Iris pigment epithelial cell (primary cell): Measurements from ENCODE around the gene SLC26A9.
A peak's percentile ranks its signal among the peaks of the same experiment; 100 is the strongest.
"Not testable (repeated sequence)": the region's sequence is repeated elsewhere in the genome, so short reads cannot be mapped to it uniquely, and the experiment has no call there.

Experiments
- DNase-seq: peaks from one replicate; pipeline ENCODE4 v3.0.0-alpha.2; 2011; ENCODE audit warnings: low read depth

Gene SLC26A9

DNA sequence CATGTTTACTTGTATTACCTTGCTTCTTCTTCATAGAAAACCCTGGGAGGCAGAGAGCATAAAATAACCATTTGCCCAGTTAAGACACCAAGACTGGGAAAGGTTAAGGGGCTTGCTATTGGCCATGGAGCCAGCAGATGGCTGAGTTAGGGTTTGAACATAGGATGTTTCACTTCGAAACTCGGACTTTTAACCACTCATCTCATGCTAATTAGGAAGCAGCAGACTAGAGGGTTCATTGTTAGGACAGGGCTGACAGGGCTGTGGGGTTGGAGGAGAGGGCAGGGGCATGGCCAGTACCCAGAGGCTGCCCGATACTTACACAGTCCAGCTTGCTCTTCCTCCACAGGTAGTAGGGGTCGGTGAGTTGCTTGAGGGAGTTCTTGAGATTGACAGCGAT lies 17.0 kb downstream of the SLC26A9 start:
- no peak for DNase-seq

DNA sequence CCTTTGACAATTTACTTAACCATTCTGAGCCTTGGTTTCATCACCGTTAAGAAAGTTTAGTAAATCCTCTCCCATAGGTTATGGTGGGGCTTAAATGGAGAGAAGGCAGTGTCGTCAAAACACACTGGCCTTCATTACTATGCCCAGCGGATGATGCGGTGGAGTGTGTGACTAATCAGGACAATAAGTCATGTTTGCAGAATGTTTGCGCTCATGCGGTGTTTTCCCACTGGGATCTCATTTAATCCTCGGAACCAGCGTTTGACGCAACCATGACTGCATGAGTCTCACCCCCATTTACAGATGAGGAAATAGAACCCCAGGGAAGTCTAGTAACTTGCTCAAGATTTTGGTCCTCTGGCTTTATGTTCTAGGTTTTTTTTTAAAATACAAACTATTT lies 17.5 kb downstream of the SLC26A9 start:
- DNase-seq, result peak; percentile 90

DNA sequence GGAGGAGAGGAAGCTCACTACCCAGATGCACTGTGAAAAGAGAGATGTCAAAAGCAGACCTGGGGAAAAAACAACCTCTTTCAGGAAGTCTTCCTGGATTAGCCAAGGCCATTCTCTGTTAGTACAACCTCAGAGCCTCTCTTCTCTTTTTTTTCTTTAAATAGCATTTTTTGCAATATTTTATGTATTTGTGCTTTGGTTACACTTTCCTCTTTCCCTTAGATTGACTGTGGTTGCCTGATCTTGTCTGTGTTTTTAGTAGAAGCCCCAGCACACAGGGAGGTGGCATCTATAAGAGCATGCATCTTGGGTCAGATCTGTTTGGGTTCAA lies 18.8 kb downstream of the SLC26A9 start:
- DNase-seq, result no peak

GRCh38 chr1:205923651-205924459 lies 19.4 kb downstream of the SLC26A9 start:
- DNase-seq, result no peak

GRCh38 chr1:205922806-205923205 lies 20.4 kb downstream of the SLC26A9 start:
- no peak for DNase-seq

- DNase-seq, result no peak
These were observed 20.9 kb downstream of the SLC26A9 start for GRCh38 chr1:205922314-205922713.

GRCh38 chr1:205921570-205921909 lies 21.7 kb downstream of the SLC26A9 start:
- no peak for DNase-seq

GRCh38 chr1:205920861-205921569 lies 22.2 kb downstream of the SLC26A9 start:
- DNase-seq, result no peak

GRCh38 chr1:205920159-205920558 lies 23.1 kb downstream of the SLC26A9 start:
- no peak for DNase-seq

DNA sequence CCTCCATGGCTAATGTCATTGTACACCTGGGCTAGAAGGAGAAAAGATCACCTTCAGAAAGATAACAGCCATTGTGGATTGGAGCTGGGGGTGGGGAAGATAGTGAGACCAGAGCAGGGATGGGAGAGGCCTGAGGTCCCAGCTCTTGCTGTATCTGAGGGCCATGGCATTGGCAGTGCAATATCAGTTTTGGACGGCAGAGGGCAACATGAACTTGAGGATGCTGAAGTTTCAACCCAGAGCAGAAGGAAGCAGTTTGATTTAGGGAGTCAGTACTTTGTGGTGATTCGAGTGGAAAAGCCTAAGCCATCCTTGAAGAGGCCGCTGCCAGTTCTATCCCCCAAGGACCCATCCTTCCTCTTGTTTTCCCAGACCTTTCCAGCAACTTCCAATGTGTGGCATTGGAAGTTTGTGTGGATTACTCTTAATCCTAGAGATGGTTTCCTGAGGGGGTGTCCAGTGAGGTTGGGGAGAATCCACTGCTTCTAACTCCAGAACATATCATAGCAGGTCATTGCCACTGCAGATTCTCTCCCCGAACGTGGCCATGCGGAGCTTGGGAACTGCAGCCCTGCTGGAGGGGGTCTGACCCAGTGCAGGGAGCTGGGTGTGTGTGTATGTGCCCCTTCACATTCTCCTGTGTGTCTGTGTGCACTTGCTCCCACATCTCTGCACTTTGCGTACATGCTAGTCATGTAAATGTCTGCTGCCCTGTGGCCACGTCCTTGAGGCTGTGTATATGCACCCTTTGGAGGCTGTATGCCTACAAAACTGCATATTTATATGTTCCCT lies 24.1 kb downstream of the SLC26A9 start:
- DNase-seq, result peak; percentile 83

DNA sequence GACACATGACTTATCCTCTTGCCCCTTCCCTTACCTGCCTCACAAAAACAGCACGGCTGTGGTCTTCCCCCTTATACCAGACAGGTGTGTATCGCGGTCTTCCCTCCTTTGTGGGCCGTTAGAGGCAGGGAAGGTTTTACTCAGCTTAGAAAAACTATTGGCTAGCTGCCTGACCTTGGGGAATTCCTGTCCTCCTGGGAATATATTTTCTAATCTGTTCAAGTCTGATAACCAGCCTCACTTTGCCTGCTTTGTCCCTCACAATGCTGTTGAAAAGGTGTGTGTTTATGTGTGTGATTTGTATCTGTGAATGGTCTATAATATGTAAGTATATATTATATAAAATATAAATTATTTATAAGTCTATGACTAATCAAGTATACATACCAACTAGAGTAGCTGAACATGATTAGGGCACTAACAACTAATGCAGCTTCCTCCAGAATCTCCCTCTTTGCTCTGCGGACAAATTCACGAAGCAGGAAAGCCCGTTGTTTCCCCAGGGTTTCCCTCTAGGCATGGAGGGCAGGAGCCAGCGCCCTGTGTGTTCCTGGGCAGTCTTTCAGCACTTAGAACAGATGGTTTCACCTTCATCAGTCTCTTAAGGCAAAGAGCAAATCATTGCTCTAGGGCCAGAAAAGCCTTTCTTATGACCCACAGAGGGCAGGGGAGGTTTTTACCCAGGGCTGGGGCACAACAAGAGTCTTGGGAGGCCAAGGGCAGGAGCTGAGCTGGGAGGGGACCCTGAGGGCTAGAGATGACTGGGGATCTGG lies 25.6 kb downstream of the SLC26A9 start:
- DNase-seq, result no peak

DNA sequence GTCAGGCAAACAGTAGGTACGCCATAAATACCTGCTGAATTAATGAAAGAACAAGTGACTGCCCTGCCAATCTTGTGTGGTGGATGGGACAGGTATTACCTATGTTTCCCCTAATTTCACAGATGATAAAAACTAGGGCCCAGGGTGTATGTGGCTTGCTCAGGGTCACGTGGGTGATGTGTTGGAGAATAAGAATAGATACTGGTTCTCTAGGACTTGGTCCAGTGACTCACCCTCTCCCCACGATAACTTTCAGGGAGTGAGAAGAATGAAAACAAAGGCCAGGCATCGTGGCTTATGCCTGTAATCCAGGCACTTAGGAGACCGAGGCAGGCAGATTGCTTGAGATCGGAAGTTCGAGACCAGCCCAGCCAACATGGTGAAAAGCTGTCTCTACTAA lies 26.7 kb downstream of the SLC26A9 start:
- peak; percentile 31 for DNase-seq

DNA sequence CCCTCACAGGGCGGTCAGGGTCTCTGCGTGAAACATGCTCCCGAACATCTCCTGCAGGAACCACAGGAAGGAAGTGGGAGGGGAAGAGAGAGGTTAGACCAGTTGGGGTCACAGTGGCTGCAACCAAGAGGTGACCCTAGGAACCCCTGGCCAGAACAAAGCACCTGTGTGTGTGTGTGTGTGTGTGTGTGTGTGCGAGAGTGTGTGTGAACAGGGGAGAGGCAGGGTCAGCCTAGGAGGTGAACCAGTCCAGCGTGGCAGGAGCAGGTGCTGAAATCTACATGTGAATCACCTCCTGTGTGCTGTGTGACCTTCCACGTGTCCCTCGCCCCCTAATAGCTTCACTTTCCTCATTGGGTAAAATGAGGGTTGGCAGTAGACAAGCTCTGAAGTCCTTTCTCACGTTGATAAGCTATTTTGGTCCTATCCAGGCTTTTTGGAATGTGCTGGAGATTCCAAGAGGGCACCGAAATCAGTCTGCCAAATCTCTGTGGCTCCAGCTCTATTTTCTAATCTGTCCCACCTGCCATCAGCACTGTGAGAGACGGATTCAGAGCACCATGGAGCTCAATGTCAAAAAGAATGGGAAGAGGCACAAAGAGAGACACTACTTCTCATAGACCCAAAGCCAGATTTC lies 27.8 kb downstream of the SLC26A9 start:
- DNase-seq, result no peak

- no peak for DNase-seq
These were observed 28.5 kb downstream of the SLC26A9 start for GRCh38 chr1:205914730-205915129.

DNA sequence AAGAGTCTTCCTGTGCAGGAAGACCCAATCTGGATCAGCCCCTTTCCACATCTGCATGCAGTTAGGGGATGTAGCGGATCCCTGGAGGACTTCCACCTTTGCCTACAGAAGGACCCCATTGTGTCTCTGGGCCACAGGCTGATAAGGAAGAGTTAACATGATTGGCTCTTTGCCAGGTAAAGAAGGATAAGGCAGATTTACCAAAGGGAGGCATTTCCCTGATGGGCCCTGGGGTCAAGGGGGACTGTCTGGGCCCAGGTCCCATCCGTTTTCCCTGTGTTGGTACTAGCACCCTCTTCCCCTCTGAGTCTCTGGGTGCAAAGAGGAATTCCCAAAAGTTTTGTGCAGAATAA lies 29.1 kb downstream of the SLC26A9 start:
- DNase-seq, result no peak

- peak; percentile 17 for DNase-seq
These were observed 29.7 kb downstream of the SLC26A9 start for GRCh38 chr1:205913451-205914154.

- DNase-seq, result peak; percentile 31
These were observed 35.5 kb downstream of the SLC26A9 start for GRCh38 chr1:205907794-205908193.

DNA sequence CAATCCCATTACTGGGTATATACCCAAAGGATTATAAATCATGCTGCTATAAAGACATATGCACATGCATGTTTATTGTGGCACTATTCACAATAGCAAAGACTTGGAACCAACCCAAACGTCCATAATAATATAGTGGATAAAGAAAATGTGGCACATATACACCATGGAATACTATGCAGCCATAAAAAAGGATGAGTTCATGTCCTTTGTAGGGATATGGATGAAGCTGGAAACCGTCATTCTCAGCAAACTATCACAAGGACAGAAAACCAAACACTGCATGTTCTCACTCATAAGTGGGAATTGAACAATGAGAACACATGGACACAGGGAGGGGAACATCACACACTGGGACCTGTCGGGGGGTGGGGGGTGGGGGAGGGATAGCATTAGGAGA lies 38.2 kb downstream of the SLC26A9 start:
- not testable (repeated sequence) for DNase-seq

GRCh38 chr1:205896351-205896750 lies 46.9 kb downstream of the SLC26A9 start:
- DNase-seq, result no peak

DNA sequence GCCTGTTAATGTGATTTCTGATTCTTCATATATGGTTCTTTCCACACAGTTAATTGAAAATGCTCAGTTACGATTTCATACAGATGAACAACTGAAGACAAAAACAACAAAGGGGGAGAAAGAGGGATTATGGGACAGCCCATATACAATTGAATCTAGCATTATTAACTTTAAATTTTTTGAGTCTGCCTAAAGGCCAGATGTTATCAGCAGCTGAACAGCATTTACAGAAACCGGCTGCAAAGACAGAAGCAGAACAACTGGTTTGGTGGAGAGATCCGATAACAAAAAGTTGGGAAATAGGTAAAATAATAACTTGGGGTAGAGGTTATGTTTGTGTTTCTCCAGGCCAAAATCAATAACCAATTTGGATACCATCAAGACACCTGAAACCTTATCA lies 49.1 kb downstream of the SLC26A9 start:
- not testable (repeated sequence) for DNase-seq

DNA sequence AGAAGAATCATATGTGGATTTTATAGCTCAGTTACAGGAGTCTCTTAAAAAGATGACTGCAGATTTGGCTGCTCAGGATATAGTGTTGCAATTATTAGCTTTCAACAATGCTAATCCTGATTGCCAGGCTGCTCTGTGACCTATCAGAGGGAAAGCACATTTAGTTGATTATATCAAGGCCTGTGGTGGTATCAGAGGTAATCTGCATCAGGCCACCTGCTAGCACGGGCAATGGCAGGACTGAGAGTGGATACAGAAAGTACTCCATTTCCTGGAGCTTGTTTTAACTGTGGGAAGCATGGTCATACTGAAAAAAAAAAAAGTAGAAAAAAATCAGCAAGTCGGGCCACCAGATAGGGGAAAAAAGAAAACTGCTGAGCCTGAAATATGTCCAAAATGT lies 51.1 kb downstream of the SLC26A9 start:
- not testable (repeated sequence) for DNase-seq
